Activated CD8-positive, alpha-beta T cell treated with anti-CD3 and anti-CD28 coated beads, Interleukin-2, amount 10 ng/mL, durations not matched to agents 7 days and 5 days (primary cell): ENCODE results near the gene NAV1. TPM values are rescaled to one million over a fixed set of nuclear protein-coding genes. Genes with fewer than 3 reads are reported as not detected.
"Not testable (repeated sequence)": the region's sequence is repeated elsewhere in the genome, so short reads cannot be mapped to it uniquely, and the experiment has no call there.

Source experiments
- ATAC-seq: fragments of 150-1000 bp; cut with Tn5 transposase; one replicate; pipeline ENCODE4 v1.10.0; 2021; ENCODE audit warnings: moderate library complexity
- CTCF ChIA-PET: fragments of 350-600 bp; sonication (Branson Sonifier 250); formaldehyde crosslinking; loops from one replicate; lab custom pipeline; 2021; ENCODE audit warnings: antibody characterized with exemption; lab: Charles Lee
- POLR2A ChIA-PET: fragments of 350-600 bp; sonication (Branson Sonifier 250); formaldehyde crosslinking; loops from one replicate; lab custom pipeline; 2021; ENCODE audit warnings: antibody characterized with exemption; lab: Charles Lee
- DNase-seq: peaks from one replicate; pipeline ENCODE4 v3.0.0-alpha.2; 2020
- H3K27ac Mint-ChIP-seq: one replicate; pipeline ENCODE4 v1.8.0; 2021; ENCODE audit warnings: mild to moderate bottlenecking, mixed read lengths
- H3K27me3 Mint-ChIP-seq: one replicate; pipeline ENCODE4 v1.8.0; 2021; ENCODE audit warnings: low read depth, mixed read lengths
- H3K36me3 Mint-ChIP-seq: one replicate; pipeline ENCODE4 v1.8.0; 2021; ENCODE audit warnings: low read depth, mixed read lengths
- H3K4me1 Mint-ChIP-seq: one replicate; pipeline ENCODE4 v1.8.0; 2021; ENCODE audit warnings: low read depth, mixed read lengths
- H3K4me3 Mint-ChIP-seq: one replicate; pipeline ENCODE4 v1.8.0; 2021; ENCODE audit warnings: mild to moderate bottlenecking, mixed read lengths
- H3K9me3 Mint-ChIP-seq: one replicate; pipeline ENCODE4 v1.8.0; 2022; ENCODE audit warnings: mixed read lengths; ENCODE audit not compliant: insufficient read depth
- total RNA-seq, 2 experiments: library from RNA; stranded (reverse); gene quantifications; one replicate each; pipeline ENCODE4 v1.2.3, GENCODE V29; 2021

Gene NAV1
- 1 to 10 TPM; 1.1 to 1.9 TPM for total RNA-seq

GRCh38 chr1:201538612-201539551, at the start of gene NAV1:
TSS of gene NAV1 (plus strand) at chr1:201539127. CDS start at chr1:201622885, 83,758 bp downstream.
- Mint-ChIP-seq H3K27ac (no peak within 1 kb of the TSS), H3K4me3 (peak within 1 kb of the TSS; percentile 43), H3K27me3 (peaks cover 69% of the 10 kb centered on the region), H3K4me1 (peaks cover 13% of the 10 kb centered on the region), H3K36me3 (peaks cover under 1% of the 10 kb centered on the region), H3K9me3 (no peaks in the 10 kb centered on the region)
- ATAC-seq (peak; percentile 43), DNase-seq (no peak)
- ChIA-PET CTCF (interaction anchor here (1.2 to 2.2 kb wide), 3 partner anchors 26 to 57 kb away, joined by 6 to 8 read pairs (median 7); no protein-coding TSS in a partner anchor), POLR2A (no interaction called here)

GRCh38 chr1:201489643-201490261, 49.2 kb upstream of the NAV1 start:
- ATAC-seq, result no peak
- DNase-seq, result no peak
- Mint-ChIP-seq H3K9me3 (no peaks in the 10 kb centered on the region), H3K4me3 (no peak overlapping the region), H3K4me1 (peaks cover 13% of the 10 kb centered on the region), H3K27me3 (no peaks in the 10 kb centered on the region), H3K36me3 (peaks cover 60% of the 10 kb centered on the region), H3K27ac (no peak overlapping the region)
- CTCF ChIA-PET, result interaction anchor here (2.1 to 2.7 kb wide), 3 partner anchors 9 to 42 kb away, joined by 12 to 16 read pairs (median 15); no protein-coding TSS in a partner anchor
- POLR2A ChIA-PET, result no interaction called here

- Mint-ChIP-seq H3K4me3 (no peak overlapping the region), H3K27me3 (no peaks in the 10 kb centered on the region), H3K9me3 (no peaks in the 10 kb centered on the region), H3K27ac (no peak overlapping the region), H3K36me3 (peaks cover 63% of the 10 kb centered on the region), H3K4me1 (peaks cover 15% of the 10 kb centered on the region)
- ChIA-PET CTCF (interaction anchor here (1.0 to 2.7 kb wide), 6 partner anchors 8 to 55 kb away, joined by 3 to 16 read pairs (median 8); no protein-coding TSS in a partner anchor), POLR2A (interaction anchor here (2.5 kb wide), 1 partner anchor 16 kb away, joined by 6 read pairs; the partner anchor contains the start of gene CSRP1)
- ATAC-seq (no peak), DNase-seq (no peak)
Measured at GRCh38 chr1:201490708-201491131, 48.2 kb upstream of the NAV1 start.

- Mint-ChIP-seq H3K4me1 (peaks cover 13% of the 10 kb centered on the region), H3K36me3 (peaks cover 58% of the 10 kb centered on the region), H3K27me3 (no peaks in the 10 kb centered on the region), H3K27ac (no peak overlapping the region), H3K4me3 (no peak overlapping the region), H3K9me3 (no peaks in the 10 kb centered on the region)
- DNase-seq, result no peak
- ATAC-seq, result no peak
- ChIA-PET POLR2A (interaction anchor here (0.6 to 2.5 kb wide), 3 partner anchors 15 to 836 kb away, joined by 3 to 6 read pairs (median 3); partner anchors contain the start of gene CSRP1), CTCF (interaction anchor here (0.8 to 13.0 kb wide), 7 partner anchors 9 to 44 kb away, joined by 3 to 150 read pairs (median 12); no protein-coding TSS in a partner anchor)
Measured at GRCh38 chr1:201491896-201492511, 46.9 kb upstream of the NAV1 start.

GRCh38 chr1:201493026-201493656, 45.8 kb upstream of the NAV1 start:
- H3K9me3 Mint-ChIP-seq, H3K4me3 Mint-ChIP-seq, ATAC-seq, DNase-seq, H3K27ac Mint-ChIP-seq, H3K27me3 Mint-ChIP-seq: not testable (repeated sequence)
- peaks cover 52% of the 10 kb centered on the region for H3K36me3 Mint-ChIP-seq
- peaks cover 13% of the 10 kb centered on the region for H3K4me1 Mint-ChIP-seq
- ChIA-PET CTCF (interaction anchor here (2.5 to 13.0 kb wide), 2 partner anchors 11 to 19 kb away, joined by 6 to 150 read pairs; no protein-coding TSS in a partner anchor), POLR2A (interaction anchor here (2.5 kb wide), 1 partner anchor 14 kb away, joined by 6 read pairs; the partner anchor contains the start of gene CSRP1)

- ChIA-PET POLR2A (no interaction called here), CTCF (interaction anchor here (2.5 to 13.0 kb wide), 2 partner anchors 12 to 18 kb away, joined by 6 to 150 read pairs; no protein-coding TSS in a partner anchor)
- Mint-ChIP-seq H3K9me3 (no peaks in the 10 kb centered on the region), H3K36me3 (peaks cover 45% of the 10 kb centered on the region), H3K27me3 (no peaks in the 10 kb centered on the region), H3K4me1 (peaks cover 13% of the 10 kb centered on the region), H3K27ac (no peak overlapping the region), H3K4me3 (no peak overlapping the region)
- ATAC-seq, result no peak
- no peak for DNase-seq
Measured at GRCh38 chr1:201493757-201494617, 44.9 kb upstream of the NAV1 start.

DNA sequence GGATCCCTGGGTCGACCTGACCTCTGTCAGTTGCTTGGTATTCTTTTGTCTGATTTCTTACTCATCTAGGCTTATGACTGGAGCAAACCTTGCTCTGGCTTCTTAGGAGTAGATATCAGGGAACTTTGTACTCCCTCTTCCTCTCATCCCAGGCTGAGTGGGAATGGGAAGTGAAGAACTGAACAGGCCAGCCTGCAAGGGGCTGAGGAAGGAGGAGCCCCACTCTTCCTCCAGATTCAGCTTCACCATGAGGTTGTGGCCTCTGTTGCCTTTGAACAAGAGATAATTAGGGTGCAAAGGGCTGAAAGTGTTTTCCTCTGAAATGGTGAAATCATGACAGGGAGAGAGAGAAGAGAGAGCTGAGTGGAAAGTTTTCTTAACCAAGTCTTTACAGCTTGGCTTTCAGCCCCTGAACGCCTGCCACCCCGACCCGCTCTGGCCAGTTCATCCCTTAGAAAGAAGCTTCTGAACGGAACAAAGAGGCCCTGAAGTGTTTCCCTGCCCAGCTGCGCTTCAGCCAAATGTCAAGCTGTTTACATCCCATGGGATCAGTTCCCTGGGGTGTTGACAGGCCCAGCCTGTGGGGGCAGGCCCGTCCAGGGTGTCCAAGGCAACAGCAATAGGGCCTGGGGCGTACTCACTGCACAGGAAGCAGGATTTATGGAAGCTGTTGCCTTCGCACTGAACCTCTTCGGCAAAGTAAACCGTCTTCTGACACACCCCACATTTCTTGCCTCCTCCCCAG, 43.2 kb upstream of the NAV1 start:
- ChIA-PET CTCF (interaction anchor here (1.3 to 13.0 kb wide), 3 partner anchors 11 to 16 kb away, joined by 4 to 150 read pairs (median 13); partner anchors contain the start of gene CSRP1), POLR2A (interaction anchor here (1.0 kb wide), 1 partner anchor 12 kb away, joined by 3 read pairs; the partner anchor contains the start of gene CSRP1)
- Mint-ChIP-seq H3K9me3 (no peaks in the 10 kb centered on the region), H3K27ac (no peak overlapping the region), H3K27me3 (no peaks in the 10 kb centered on the region), H3K36me3 (peaks cover 38% of the 10 kb centered on the region), H3K4me1 (peaks cover 7% of the 10 kb centered on the region), H3K4me3 (no peak overlapping the region)
- DNase-seq (no peak), ATAC-seq (no peak)

DNA sequence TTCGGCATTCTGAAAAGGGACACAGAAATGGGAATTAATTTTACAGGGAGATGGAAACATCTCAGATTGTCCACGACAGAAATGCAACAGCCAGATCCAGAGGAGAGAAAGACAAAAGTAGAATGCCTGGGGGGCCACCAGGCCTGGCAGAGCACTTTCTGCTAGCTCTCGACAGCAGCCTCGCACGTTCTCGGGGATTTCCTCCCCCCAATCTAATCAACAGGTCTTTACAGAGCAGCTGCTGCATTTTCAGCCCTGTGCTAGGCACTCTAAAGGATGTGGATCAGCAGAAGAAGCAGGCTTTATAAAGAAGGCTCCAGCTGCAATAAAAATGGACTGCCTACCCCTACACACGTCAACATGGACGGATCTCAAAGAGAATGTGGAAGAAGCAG, 42.6 kb upstream of the NAV1 start:
- ATAC-seq (no peak), DNase-seq (no peak)
- peaks cover 38% of the 10 kb centered on the region for H3K36me3 Mint-ChIP-seq
- H3K4me3 Mint-ChIP-seq, result no peak overlapping the region
- POLR2A ChIA-PET, result interaction anchor here (1.0 kb wide), 1 partner anchor 11 kb away, joined by 3 read pairs; the partner anchor contains the start of gene CSRP1
- H3K9me3 Mint-ChIP-seq, result no peaks in the 10 kb centered on the region
- H3K4me1 Mint-ChIP-seq, result peaks cover 3% of the 10 kb centered on the region
- CTCF ChIA-PET, result interaction anchor here (1.3 to 13.0 kb wide), 3 partner anchors 11 to 16 kb away, joined by 4 to 150 read pairs (median 13); partner anchors contain the start of gene CSRP1
- no peak overlapping the region for H3K27ac Mint-ChIP-seq
- H3K27me3 Mint-ChIP-seq, result no peaks in the 10 kb centered on the region

DNA sequence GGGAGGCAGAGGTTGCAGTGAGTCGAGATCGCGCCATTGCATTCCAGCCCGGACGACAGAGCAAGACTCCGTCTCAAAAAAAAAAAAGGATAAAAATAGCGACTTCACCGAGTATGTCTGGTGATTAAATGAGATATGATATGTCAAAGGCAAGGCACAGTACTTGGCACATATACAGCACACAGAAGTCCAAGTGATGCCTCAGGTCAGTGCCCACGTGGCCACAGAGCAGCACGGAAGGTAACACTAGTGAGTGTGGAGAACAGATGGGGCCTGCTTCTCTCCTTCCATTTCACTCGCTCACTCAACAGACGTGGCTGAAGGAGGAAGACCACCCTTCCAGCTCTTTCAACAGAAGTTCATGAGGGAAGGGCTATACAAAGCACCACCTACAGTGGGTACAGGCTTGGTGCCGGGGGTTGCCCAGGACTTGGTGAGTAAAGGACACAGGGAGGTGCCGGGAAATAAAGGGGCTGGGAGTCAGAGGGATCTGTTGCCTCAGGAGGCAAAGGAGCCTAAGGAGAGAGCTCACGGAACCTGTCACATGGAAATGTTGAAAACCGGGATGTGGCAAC, 40.9 kb upstream of the NAV1 start:
- ATAC-seq (no peak), DNase-seq (no peak)
- Mint-ChIP-seq H3K27me3 (no peaks in the 10 kb centered on the region), H3K4me3 (no peak overlapping the region), H3K36me3 (peaks cover 29% of the 10 kb centered on the region), H3K27ac (no peak overlapping the region), H3K4me1 (peaks cover 4% of the 10 kb centered on the region), H3K9me3 (no peaks in the 10 kb centered on the region)
- POLR2A ChIA-PET, result interaction anchor here (0.8 to 1.0 kb wide), 2 partner anchors 9 to 17 kb away, joined by 5 to 8 read pairs; partner anchors contain the start of gene CSRP1
- CTCF ChIA-PET, result interaction anchor here (7.7 to 13.0 kb wide), 2 partner anchors 14 to 16 kb away, joined by 82 to 150 read pairs; no protein-coding TSS in a partner anchor
